GM21529 (cell line): Measurements from ENCODE around the gene ANGEL2.
A peak's percentile ranks its signal among the peaks of the same experiment; 100 is the strongest.
"Not testable (repeated sequence)": the region's sequence is repeated elsewhere in the genome, so short reads cannot be mapped to it uniquely, and the experiment has no call there.

Experiments
- ATAC-seq: cut with Tn5 transposase; IDR thresholded peaks from one replicate; pipeline ENCODE4 v1.9.1; 2021; ENCODE audit not compliant: unreplicated experiment

Gene ANGEL2

GRCh38 chr1:212977781-212978645, 37.7 kb downstream of the ANGEL2 start:
- peak; percentile 44 for ATAC-seq

- ATAC-seq: no peak
Measured at GRCh38 chr1:212976586-212976985, 39.1 kb downstream of the ANGEL2 start.

- no peak for ATAC-seq
Measured at GRCh38 chr1:212975111-212975918, 40.4 kb downstream of the ANGEL2 start.

- ATAC-seq: no peak
Measured at GRCh38 chr1:212974711-212975110, 41.0 kb downstream of the ANGEL2 start.

GRCh38 chr1:212973899-212974298, 41.8 kb downstream of the ANGEL2 start:
- no peak for ATAC-seq

GRCh38 chr1:212973426-212973825, 42.2 kb downstream of the ANGEL2 start:
- no peak for ATAC-seq

GRCh38 chr1:212971312-212971711, 44.4 kb downstream of the ANGEL2 start:
- ATAC-seq: no peak

GRCh38 chr1:212970085-212970484, 45.6 kb downstream of the ANGEL2 start:
- ATAC-seq: no peak

- peak; percentile 81 for ATAC-seq
Measured at GRCh38 chr1:212968368-212968863, 47.3 kb downstream of the ANGEL2 start.

- no peak for ATAC-seq
Measured at GRCh38 chr1:212967801-212968200, 47.9 kb downstream of the ANGEL2 start.

- no peak for ATAC-seq
Measured at GRCh38 chr1:212966616-212967015, 49.1 kb downstream of the ANGEL2 start.

GRCh38 chr1:212964993-212965392, 50.7 kb downstream of the ANGEL2 start:
- ATAC-seq: not testable (repeated sequence)

GRCh38 chr1:212964102-212964501, 51.6 kb downstream of the ANGEL2 start:
- ATAC-seq: no peak

GRCh38 chr1:212962509-212962908, 53.2 kb downstream of the ANGEL2 start:
- ATAC-seq: no peak

GRCh38 chr1:212960932-212961331, 54.7 kb downstream of the ANGEL2 start:
- ATAC-seq: no peak

GRCh38 chr1:212959266-212960220, 56.1 kb downstream of the ANGEL2 start:
- peak; percentile 70 for ATAC-seq

- ATAC-seq: no peak
Measured at GRCh38 chr1:212958175-212958574, 57.5 kb downstream of the ANGEL2 start.

- no peak for ATAC-seq
Measured at GRCh38 chr1:212957546-212957945, 58.1 kb downstream of the ANGEL2 start.

GRCh38 chr1:212955961-212956620, 59.6 kb downstream of the ANGEL2 start:
- ATAC-seq: peak; percentile 23

- peak; percentile 16 for ATAC-seq
Measured at GRCh38 chr1:212955098-212955497, 60.6 kb downstream of the ANGEL2 start.
